Skin epidermis (tissue), 12 donors: ENCODE data around the gene SREBF2.

Source experiments
- H3K27ac ChIP-seq, 21 experiments: fragments of 200-600 bp; sonication (generic) in 11 of 21; one replicate each; pipeline ENCODE4 v1.5.0; 2020; ENCODE audit warnings: mild to moderate bottlenecking in 3 of 21, inconsistent platforms in 2 of 21, moderate library complexity in 2 of 21
- H3K4me3 ChIP-seq, 7 experiments: fragments of 200-600 bp; sonication (generic) in 2 of 7; one replicate each; pipeline ENCODE4 v1.5.0; 2020; ENCODE audit warnings: inconsistent platforms in 2 of 7, mild to moderate bottlenecking in 2 of 7, moderate library complexity in 1 of 7

The SREBF2 gene

DNA sequence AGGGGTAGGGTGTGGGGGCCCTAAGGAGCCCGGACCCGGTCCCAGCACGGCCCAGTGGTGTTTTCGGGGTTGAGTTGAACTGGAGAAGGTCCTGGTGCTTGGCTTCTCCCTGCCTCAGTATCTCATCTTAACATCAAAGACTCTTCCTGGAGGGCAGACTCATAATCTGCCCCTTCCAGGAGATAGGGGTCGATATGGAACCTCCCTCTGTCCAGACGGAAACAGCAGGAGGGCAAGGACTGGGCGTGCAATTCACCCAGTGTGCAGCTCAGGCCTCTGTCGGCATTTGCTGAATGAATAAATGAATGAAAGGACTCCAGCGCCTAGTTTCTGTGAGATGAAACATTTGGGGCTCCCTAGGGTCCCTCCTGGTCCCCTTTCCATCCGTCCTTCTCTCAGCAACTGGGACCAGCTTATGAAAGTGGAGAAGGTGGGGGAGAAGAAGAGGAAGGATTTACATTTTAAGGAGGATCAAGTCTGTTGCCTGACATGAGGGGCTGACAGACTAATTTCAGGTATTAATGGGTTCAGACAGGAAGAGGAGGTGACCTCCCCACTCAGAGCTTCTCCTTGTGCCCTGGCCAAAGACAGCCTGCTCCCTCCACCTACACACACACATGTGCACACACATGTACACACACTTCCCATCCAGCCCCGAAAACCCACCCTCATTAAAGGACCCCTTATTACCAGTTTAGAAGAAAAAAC is 83.0 kb downstream of the SREBF2 start:
- Histone ChIP-seq H3K4me3 (no peak overlapping the region), H3K27ac (no peak overlapping the region)

DNA sequence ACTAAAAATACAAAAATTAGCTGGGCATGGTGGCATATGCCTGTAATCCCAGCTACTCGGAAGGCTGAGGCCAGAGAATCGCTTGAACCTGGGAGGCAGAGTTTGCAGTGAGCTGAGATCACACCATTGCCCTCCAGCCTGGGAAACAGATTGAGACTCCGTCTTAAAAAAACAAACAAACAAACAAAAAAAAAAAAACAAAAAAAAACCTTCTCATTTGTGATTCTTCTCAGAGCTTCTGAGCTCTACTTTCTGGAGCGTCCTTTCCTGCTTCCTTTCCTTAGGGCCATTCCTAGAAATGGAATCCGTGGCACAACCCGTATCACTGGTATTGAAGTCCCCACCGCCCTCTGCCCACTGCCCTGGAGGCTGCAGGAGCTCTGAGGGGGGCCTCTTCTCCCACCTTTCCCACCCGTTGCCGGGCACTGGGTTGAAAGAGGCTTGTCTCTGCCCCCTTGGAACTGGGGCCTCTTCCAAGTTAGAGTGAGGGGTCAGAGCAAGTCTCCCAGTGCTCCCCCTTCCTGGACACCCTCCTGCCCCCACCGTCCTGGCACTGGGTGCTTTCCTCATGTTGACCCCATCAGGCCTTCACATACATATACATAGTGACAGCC is 83.9 kb downstream of the SREBF2 start:
- no peak overlapping the region for H3K27ac ChIP-seq
- no peak overlapping the region for H3K4me3 ChIP-seq

GRCh38 chr22:41917375-41917902 is 84.5 kb downstream of the SREBF2 start:
- Histone ChIP-seq H3K4me3 (no peak overlapping the region), H3K27ac (no peak overlapping the region)

DNA sequence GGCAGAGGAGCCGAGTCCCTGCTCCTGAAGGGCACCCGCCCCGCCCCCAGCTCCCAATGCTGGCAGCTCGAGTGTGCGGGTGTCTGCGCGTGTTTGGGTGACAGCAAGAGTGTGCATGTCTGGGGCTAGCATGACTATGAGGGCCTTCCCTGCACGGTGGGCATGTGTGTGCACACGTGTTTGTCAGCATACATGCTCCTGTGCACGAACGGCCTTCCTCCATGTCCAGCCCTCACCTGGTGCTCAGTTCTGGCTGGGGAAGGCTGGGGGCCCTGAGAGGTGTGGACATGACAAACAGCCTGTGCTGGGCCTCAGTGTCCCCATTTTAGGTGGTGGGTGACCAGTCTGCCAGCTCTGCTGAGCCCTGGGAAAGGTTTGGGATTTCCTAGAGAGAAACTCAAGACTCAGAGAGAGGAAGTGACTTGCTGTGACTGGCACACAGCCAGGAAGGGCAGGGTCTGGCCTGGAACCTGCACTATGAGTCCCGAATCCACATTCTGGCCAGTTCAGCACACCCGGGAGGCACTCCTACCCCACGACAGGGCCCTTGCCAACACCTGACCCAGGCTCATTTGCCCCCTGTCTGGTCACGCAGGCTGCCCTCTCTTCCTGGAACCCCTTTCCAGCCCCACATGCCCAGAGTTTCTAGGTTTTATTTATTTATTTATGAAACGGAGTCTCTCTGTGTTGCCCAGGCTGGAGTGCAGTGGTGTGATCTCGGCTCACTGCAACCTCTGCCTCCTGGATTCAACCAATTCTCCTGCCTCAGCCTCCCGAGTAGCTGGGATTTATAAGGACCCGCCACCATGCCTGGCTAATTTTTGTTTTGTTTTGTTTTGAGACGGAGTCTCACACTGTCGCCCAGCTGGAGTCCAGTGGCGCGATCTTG is 85.2 kb downstream of the SREBF2 start:
- H3K27ac ChIP-seq = no peak overlapping the region
- H3K4me3 ChIP-seq = no peak overlapping the region

- peak overlapping the region; percentile 31 to 50 (median 39) for H3K4me3 ChIP-seq
- H3K27ac ChIP-seq = peak overlapping the region in 12 of 21 experiments; percentile 8 to 69 (median 44)
These were observed 86.7 kb downstream of the SREBF2 start for GRCh38 chr22:41919357-41920224.

DNA sequence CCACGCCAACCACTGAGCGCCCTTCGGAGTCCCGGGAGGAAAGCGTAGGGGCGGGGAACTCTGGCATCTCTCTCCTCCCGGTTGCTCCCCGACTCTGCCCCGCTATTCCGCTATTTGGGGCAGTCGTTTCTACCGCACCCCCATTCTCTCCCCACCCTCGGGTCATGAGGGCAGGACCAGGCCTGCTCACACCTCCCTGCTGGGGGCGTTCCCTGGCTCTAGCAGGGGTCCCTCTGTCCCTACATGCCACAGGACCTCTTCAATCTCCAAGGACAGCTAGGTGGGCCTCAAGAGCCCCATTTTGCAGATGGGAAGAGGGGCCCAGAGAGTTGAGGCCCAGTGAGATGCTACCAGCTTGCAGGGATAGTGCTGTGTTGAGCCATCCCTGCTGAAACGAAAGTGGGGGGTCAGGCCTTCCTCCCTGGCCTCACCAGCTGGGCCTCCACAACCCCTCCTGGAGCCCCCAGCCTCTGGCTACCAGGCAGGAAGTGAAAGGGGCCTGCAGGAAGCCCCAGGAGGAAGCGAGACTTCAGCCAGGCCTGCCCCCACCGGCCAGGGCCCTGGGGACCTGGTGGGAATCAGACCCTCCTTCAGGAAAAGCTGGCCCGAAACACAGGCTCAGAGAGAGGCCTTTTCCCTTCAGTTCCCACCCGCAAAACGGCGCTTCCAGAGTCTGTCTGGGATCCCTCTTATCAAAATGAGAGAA is 87.5 kb downstream of the SREBF2 start:
- Histone ChIP-seq H3K4me3 (peak overlapping the region; percentile 31 to 50 (median 39)), H3K27ac (peak overlapping the region in 6 of 21 experiments; percentile 37 to 69 (median 62))

DNA sequence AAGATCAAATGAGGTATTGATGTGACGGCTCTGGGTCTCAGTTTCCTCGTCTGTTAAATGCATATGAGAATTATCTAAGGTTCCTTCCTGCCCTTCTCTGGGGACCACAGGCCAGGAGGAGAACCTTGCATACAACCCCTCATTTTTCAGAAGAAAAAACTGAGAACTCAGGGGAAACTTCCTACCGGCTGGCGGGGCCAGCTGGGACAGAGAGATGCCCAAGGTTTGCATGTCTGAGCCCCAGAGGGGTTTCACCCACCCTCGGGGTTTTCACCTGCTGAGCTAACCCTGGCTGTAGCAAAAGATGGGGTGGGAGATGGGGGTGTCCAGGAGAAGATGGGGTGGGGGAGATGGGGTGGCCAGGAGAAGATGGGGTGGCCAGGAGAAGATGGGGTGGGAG is 89.4 kb downstream of the SREBF2 start:
- Histone ChIP-seq H3K27ac (no peak overlapping the region), H3K4me3 (no peak overlapping the region)

DNA sequence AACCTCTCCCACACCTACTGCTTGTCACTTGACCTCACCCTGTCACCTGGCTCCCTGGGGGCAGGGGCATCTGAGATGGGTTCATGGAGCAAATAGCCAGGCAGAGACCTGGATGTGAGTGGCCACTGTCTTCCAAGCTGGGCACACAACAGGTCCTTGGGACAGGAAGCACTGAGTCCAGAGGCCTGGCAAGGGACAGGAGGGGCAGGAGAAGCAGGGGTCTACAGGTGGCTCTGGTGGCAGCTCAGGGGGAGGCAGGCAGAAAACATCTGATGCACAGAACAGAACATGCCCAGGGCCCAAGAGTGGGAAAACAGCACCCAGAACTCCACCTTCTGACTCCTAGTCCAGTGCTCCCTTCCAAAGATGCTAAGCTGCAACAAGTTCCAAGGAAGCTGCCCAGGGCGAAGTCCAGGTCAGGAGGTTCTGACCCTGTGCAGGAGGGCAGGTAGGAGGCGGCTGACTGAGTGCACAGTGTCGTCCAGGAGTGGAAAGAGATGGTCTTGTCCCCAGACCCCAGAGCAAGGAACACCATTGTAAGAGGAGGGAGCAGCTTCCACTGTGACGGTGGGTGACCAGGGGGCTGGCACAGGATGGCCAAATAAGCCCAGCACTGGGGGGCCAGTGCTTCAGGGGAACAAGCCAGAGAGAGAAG is 90.2 kb downstream of the SREBF2 start:
- Histone ChIP-seq H3K4me3 (no peak overlapping the region), H3K27ac (no peak overlapping the region)

DNA sequence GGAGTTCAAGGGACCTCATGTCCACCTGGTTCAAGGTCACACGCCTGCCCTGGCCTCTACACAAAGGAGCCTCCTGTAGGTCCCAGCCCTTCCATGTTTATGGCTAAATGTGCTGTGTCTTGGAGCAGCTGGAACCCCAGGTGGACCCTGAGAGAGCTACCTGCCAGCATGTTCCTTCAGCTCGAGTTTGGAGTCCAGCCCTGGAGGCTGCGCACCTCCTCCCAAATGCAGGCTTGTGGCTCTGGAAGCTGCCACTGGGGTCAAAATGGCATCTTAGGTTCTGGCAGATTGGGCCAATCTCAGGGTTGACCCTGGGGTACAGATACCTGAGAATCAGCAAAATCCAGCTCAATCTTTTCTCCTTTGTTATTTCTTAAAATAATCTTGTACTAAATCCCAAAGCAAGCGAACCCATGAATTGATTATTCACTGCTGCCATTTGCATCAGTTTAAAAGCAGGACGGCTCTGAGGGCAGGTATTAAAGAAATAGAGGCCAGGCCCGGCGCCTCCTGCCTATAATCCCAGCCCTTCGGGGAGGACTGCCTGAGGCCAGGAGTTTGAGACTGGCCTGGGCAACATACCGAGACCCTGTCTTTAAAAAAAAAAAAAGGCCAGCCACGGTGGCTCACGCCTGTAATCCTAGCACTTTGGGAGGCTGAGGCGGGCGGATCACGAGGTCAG is 90.8 kb downstream of the SREBF2 start:
- H3K27ac ChIP-seq = no peak overlapping the region
- H3K4me3 ChIP-seq = no peak overlapping the region

DNA sequence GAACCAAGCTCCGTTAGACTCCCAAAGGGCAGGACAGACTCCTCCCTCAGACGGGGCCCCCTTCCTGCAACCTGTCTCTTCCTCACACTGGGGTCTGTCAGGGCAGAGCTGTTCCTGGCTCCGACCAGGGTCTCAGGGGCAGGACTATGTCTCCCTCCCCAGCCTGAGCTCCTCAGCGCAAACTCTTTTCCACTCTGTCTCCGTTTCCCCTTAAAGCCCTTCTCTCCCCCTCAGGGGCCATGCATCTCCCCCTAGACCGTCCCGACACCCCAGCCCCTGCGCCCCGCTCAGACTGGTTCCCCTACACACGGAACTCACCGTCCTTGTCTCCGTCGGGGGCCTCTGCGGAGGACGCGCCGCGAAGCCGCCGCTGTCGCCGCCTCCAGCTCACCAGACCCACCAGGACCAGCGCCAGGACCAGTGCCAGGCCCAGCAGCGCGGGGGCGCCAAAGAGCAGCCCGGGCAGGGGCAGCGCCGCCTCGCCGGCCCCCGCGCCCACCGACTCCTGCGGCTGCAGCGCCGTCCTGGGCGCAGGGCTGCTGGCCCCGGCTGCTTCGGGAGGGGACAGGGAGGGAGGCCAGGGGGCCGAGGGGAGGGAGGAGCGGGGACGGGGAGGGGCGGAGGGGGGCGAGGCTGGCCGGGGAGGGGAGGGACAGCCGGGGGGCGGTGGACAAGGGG is 93.0 kb downstream of the SREBF2 start:
- peak overlapping the region; percentile 24 to 50 (median 42) for H3K4me3 ChIP-seq
- H3K27ac ChIP-seq = peak overlapping the region in 15 of 21 experiments; percentile 2 to 93 (median 44)

DNA sequence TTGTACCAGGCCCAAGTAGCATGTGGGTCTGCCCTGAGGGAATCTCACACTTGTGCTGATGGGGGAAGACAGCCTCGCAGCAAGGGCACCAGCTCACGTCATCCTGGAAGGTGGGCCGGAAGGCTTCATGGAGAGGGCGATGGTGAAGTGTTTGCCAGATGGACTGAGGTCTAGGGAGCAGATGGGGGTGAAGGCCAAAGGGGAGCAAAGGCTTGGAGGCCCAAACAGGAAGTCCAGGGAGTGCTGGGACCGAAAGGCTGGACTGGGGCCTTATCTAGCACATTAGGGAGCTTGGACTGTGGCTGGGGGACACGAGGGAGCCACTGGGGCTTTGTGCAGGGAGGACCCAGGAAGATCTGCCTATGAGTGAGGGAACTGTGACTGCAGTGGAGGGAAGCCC is 94.9 kb downstream of the SREBF2 start:
- Histone ChIP-seq H3K27ac (peak overlapping the region in 1 of 21 experiments; percentile 36), H3K4me3 (no peak overlapping the region)

DNA sequence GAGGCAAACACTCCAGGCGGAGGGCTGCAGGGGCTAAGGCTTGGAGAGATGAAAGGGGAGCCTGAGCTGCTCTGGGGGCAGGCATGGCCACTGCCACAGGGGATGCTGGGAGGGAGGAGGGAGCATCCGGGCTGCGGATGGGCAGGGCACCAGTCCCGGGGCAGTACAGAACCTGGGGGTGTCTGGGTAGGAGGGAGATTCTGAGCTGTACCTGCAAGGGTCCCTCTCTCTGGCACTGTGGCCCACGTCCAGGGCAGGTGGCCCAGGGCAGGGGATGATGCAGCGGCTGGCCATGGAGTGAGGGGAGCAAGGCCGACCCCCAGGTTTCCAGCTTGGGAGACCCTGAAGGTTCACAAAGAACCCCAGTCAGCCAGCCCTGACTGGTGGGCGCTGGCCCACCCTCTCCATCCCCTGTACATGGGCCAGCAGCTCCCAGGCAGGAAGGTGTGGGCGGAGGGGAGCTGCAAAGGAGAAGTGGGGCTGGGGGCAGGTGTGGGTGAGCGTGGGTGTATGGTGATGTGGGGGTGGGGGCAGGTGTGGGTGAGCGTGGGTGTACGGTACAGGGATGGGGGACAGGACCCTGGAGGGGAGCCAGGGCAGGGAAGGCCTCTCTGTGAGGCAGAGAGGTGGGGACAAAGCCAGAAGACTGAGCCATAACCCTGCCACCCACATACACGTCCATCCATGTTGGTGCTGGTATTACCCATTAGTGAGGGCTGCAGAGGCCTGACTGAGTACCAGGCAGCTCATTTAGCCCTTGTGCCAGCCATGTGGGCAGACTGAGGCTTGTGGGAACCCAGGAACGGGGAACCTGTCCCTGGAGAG is 95.9 kb downstream of the SREBF2 start:
- Histone ChIP-seq H3K4me3 (no peak overlapping the region), H3K27ac (peak overlapping the region in 1 of 21 experiments; percentile 36)

DNA sequence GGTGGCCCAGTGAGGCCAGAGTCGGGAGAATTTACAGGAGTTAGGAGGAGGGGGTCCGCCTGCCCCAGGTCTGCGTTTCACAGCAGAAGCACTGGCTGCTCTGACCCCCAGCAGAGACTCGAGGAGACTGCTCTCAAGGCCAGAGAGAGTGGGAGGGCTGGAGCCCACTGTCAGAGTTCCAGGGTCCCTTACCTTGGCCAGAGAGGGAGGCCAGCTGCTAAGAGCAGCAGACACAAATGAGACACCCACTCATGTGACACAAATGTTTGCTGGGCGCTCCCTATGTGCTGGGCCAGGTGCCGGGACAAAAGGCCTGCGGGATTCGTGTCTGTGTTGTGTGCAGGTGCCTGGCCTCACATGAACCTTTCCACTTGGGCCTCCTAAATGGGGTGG is 96.5 kb downstream of the SREBF2 start:
- H3K4me3 ChIP-seq = no peak overlapping the region
- H3K27ac ChIP-seq = peak overlapping the region in 1 of 21 experiments; percentile 36

GRCh38 chr22:41931701-41932269 is 98.9 kb downstream of the SREBF2 start:
- no peak overlapping the region for H3K4me3 ChIP-seq
- no peak overlapping the region for H3K27ac ChIP-seq

DNA sequence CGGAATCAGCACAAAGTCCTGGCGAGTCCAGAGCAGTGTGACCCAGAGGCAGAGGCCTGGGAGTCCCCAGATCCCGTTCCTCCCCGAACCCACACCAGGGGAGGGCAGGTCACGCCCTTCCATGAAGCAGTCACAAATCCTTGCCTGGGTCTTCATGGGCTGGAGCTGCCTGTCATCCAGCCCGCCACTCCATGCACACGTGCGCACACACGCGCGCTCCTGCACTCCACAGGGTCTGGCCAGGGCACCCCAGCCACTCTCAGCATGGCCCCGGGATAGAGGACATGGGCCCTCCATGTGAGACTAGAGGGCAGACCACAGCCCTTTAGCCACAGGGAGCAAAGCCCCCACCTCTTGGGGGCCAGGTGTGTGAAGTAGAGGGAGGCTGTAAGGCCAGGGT is 99.4 kb downstream of the SREBF2 start:
- Histone ChIP-seq H3K27ac (no peak overlapping the region), H3K4me3 (no peak overlapping the region)
